GM19455 (cell line): ENCODE results near the gene ANKFN1.

Source experiments
- ATAC-seq: cut with Tn5 transposase; IDR thresholded peaks from one replicate; pipeline ENCODE4 v1.9.1; 2021; ENCODE audit not compliant: unreplicated experiment

ANKFN1 gene, protein sequence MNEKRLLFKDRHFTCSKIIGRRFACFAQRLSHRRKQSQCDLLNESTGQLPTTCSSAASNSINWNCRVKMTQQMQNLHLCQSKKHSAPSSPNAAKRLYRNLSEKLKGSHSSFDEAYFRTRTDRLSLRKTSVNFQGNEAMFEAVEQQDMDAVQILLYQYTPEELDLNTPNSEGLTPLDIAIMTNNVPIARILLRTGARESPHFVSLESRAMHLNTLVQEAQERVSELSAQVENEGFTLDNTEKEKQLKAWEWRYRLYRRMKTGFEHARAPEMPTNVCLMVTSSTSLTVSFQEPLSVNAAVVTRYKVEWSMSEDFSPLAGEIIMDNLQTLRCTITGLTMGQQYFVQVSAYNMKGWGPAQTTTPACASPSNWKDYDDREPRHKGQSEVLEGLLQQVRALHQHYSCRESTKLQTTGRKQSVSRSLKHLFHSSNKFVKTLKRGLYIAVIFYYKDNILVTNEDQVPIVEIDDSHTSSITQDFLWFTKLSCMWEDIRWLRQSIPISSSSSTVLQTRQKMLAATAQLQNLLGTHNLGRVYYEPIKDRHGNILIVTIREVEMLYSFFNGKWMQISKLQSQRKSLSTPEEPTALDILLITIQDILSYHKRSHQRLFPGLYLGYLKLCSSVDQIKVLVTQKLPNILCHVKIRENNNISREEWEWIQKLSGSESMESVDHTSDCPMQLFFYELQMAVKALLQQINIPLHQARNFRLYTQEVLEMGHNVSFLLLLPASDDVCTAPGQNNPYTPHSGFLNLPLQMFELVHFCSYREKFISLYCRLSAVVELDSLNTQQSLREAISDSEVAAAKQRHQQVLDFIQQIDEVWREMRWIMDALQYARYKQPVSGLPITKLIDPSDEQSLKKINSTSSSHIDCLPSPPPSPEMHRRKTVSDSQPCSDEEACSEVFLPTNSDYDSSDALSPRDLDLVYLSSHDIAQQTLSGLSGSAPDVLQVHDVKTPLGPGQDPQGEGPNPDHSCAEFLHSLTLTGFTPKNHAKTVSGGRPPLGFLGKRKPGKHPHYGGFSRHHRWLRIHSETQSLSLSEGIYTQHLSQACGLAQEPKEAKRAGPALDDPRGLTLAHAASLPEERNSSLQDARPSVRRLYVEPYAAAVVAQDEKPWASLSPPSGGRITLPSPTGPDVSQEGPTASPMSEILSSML

DNA sequence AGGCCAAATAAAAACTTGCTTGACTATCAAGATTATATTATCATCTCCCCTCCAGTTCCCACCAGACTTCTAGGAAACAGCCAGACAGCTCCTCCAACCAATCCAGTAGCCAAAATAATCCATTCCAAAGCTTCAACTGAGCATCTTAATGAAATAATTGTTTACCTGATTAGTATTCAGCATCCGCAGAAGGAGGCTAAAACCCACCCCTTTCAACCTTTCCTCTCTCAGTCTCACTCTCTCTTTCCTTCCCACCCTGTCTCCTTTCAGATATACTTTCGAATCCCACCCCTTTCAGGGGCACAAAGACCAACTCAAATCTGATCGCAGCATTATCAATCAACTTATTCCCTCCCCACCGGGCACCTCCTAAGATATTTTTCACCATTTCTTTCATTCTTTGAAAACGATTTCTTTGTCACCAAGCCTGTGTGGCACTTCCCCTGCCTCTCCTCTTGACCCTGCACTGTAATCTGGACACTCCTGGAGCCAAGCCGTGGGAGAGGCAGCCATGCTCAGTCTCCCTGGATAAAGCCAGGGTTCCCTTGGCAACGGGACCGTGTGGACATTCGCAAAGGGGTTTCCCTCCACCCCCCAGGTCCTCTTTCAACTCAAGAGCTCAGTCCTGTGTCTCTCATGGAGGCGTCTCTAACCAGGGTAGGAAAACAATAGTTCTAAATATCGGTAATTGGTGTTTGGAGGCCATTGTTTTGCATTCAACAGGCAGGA lies at the start of gene ANKFN1:
ANKFN1 (plus strand) TSS at position 602 of the 729 bp plus-strand sequence. CDS start 59,193 bp downstream, outside the sequence.
- no peak for ATAC-seq

DNA sequence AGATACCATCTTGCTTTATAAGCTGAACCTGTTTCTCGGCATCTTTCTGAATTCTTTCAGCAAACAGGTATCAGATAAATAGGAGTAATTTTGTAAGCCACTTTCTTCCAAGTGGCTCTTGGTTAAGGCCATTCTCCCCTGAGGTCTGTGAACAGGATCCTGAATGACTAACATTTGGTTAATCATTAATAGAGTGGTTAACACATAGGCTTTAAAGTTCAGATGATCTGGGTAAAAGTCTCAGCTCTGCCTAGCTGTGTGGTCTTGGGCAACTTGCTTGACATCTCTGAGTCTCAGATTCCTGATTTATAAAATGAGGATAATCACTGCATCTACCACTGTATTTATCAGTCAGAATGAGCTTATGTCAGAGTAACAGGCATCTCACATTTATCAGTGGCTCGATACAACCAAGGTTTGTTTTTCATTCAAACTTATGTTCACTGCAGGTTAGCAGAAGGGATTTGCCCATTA lies 44.4 kb upstream of the ANKFN1 start:
- ATAC-seq = no peak

DNA sequence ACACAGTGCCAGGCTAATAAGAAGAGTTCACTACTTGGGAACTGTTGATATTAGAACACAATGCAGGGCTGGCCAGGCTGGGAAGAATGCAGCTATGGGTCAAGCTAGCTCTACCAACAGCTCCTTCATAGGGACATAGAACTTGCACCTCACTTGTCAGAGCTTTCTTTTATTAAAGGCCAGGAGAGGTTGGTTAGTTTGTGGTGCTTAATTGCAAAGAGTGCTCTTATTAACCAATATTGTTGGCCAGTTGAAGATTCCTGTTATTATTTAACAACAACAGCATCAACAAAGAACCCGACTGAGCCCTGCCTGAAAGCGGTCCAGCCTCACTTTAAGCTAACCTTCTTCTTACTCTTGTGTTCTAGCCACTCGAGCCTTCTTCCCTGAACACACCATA lies 43.4 kb upstream of the ANKFN1 start:
- ATAC-seq = no peak

DNA sequence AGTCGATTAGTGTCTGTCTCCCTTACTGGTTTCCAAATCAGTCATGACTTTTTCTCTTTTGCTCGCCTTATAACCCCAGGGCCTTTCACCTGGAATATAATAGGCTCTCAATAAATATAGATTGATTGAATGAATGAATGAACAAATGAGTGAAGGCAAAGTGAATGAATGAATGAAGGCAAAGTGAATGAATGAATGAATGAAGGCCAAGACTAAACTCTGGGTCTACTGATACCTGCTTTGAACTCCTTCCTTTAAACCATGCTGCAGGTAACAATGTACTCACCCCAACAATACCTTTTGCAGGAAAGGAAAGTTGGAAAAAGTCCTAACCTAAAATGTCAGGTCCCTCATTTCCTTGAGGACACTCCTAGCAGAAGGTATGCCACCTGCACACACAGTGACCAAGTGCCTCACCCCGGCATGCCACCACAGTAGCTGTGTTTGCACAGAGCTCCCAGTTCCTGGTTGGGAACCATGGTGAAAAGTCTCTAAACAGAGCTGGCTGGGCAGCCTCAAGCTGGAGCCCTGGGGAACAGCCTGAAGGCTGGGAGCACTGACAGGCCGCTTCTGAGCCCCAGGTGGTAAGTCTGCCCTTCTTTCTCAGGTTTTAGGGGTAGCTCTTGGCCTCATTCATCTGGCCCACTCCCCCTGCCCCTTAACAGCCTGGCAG lies 42.7 kb upstream of the ANKFN1 start:
- no peak for ATAC-seq

DNA sequence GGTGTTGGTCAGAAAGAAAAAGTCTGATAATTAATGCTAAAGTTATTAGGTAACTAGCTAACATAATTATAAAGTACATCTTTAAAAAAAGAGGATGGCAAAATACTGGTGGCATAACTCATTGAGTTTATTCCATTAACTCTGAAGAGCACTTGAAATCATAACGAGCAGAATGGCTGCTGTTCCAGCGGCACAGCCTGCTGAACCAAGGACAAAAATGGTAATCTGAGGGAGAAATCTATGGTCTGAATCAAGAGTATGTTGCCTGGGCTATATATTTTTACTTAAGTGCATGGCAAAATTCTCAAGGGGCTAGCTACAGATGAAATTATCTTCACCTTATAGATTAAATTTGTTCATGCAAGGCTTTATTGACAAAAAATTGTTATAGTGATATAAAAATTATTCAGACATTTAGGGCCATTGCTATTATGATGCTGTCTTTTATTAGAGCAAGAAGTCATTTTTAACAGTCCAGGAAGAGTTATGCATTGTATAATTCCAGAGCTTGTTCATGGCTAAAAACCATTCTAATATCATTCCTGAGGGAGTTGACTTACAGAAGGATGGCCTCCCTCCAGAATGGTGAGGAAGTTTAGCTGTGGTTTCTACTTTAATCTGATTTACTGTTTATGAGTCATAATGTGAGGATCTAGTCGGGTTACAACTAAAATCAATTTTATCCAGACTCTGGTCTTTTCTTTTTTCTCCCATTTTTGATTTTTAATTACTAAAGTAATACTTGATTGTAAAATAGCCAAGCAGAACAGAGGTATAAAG lies 41.4 kb upstream of the ANKFN1 start:
- no peak for ATAC-seq

DNA sequence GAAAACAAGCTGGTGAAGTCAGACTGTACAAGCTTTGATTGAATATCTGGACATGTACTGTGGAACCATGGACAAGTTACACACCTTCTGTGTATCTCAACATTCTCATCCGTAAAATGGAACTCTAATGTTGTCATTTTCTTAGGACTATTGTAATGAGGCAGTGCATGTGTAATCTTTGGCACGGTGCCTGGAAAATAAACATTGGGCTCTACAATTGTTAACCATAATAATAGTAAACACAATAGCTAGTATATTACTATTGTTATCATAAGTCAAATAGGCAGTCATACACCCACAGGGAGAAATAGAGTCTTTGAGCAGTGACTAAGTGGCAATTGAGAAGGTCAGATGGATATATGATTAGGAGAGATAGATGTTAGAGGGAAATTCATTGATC lies 39.8 kb upstream of the ANKFN1 start:
- ATAC-seq = no peak

DNA sequence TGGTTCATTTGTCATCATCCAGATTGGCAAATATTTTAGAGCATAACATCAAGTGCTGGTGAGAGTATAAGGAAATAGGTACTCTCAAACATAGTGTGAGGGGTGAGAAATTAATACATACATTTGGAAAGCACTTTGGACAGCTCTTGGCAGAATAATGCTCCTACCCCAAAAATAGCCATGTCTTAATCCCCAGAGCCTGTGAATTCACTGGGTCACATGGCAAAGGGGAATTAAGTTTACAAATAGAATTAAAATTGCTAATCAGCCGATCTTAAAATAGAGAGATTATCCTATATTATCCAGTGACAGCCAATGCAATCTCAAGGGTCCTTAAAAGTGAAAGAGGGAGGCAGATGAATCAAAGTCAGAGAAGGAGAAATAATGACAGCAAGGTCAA lies 38.8 kb upstream of the ANKFN1 start:
- ATAC-seq = no peak

DNA sequence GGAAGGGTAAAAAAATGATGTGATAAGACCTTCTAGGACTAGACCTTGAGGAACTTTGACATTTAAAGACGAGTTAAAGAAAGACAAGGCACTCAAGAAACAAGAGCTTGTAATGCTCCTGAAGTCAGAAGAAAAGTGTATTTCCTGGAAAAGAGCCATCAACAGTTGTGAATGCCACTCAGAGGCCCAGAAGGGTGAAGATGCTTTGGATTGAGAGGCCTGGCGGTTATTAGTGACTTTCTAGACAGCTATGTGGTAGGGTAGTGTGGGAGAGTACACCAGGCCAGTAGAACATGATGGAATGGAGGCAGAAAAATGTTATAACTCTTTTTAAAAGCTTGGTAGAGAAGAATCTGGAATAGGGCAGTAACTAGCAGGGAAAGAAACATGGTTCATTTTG lies 34.1 kb upstream of the ANKFN1 start:
- ATAC-seq = no peak

DNA sequence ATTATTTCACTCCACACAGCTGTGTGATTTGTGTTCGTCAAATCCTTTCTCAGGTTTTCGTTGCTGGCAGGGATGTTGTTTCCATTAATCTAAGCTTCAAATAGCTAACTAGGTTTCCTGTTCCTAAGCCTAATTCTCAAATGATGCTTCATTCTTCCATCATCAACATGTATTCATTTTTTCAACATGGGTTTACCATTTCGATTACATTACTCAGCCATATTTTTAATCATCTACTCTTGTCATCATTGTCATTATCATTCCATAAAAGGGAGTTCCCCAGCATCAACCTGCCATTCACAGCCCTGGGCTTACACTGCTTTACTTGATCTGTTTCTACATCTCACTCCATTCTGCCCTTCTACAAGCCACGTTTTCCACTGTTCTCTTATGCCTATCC lies 33.3 kb upstream of the ANKFN1 start:
- ATAC-seq = no peak

DNA sequence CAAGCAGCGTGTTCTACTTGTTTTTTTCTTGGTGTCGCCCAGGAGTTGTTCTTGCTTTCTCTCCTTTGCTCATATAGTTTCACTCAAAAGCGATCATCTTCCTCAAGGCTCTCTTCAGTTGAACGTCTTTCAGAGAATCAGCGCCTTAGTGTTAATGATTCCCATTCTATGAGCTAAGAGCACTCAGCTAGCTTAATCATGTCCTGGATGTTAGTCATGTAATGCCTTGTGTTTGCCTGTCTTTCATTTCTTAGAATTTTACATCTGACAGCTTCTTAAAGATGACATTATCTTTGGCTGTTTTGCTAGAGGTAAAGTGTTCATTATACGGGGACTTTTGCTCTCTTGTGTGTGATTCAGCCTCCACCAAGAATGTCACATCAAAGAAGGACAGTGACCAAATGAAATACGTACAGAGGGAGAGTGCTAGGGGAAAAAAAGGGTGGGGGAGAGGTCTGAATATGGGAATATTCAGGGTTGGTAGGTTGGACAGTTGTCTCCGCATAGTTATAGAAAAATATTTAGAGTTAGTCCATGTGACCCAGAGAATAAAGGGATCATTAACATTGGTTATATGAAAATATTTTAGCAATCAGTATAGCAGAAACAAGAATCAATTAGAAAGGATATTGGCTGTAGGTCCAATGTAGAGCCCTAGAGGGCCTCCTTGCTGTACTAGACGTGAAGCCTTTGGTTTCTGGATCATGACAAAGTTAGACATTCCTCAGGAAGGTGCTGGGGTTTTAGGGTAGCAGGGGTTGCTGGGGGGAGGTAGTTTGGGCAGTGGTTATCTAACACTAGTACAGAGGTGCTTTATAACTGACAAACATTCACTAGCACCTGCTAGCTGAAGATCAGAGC lies 31.9 kb upstream of the ANKFN1 start:
- no peak for ATAC-seq

DNA sequence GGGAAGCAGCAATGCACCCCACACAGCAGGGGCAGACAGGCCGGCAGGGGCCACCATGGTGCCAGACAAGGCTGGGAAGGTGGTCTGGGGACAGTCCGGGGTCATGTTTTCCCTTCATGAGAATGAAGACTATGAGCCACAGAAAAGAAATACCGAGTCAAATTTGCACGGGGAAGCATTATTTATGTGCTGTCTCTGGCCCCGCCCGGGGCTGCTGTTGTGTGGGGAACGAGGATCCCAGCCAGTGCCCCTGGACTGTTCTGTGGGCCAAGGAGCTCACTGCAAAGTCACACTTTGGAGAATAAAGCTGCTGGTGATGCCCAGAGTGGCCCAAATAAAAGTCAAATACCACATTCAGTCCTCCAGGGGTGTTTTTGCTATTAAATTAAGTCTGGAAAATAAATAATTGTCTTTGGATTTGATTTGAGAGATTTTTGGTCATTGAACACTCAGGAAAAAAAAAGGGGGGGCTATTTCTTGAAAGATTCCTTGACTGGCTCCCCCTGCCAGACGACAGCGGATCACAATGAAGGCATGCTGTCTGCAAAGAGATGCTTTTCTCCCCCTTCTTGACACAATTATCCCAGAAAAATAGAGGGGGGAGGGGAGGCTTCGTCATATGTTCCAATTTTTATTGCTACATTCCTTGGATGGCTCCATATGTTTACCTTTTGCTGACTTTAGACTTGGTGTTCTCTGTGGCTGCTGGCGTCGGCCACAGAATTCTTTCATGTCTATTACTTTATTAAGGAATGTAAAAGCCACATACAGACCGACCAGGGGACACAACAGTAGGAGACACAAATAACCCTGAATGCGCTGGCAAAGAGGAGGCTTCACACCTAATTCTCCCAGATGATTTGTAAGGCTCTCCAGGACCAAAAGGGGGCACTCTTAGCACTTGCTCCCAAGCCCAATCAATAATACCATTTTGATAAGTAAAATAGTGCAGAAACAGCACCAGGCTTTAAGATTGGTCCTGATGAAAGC lies 27.1 kb upstream of the ANKFN1 start:
- ATAC-seq = no peak

DNA sequence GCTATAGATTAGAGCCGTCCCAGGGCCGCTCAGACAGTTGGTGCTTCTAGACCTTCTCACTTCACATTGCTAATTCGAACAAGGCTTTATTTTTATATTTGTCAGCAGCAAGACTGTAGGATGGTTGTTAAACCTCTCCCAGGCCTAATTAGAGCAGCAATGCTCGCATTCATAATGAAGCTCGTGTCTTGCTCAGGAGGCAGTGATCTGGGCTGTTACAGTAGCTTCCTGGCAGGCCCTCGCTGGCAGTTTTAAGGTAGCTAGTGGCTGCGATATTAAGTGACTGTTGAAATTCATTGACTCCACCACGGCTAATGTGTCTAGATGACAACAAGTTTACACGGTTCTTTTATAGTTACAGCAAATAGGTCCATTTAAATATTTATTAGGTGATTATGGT lies 23.2 kb upstream of the ANKFN1 start:
- ATAC-seq = no peak

DNA sequence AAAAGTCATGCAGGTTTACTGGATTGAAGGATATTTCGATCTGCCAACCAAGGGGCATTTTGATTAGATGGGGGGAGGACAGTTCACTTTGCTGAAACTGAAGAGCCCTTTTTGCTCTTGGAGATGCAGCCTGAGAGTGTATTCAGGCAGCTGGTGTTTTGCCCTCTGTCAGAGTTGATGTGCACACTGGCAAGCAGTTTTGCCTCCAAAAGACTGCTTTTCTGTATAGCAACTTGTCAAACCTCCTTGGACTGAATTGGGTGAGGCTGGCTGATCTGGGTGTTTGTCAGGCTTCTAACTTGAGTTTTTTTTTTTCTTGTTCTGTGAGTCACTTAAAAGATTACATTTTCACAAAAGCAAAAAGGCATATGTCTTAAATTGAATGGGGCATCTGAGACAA lies 22.6 kb upstream of the ANKFN1 start:
- no peak for ATAC-seq

DNA sequence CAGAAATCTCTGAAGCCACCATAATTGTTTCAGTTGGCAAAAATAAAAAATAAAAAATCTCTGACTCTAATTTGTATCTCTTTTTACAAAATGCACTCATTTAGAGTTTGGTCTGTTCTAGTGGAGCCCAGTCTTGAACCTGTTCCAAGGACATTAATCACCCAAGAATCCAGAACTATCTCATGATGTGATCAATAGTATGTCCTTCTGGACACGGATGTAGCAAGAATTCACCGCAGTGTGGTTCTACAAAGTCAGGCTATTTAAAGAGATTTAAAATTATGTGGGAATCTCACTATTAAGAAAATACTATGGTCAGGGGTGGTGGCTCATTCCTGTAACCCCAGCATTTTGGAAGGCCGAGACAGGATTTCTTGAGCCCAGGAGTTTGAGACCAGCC lies 21.8 kb upstream of the ANKFN1 start:
- ATAC-seq = no peak

DNA sequence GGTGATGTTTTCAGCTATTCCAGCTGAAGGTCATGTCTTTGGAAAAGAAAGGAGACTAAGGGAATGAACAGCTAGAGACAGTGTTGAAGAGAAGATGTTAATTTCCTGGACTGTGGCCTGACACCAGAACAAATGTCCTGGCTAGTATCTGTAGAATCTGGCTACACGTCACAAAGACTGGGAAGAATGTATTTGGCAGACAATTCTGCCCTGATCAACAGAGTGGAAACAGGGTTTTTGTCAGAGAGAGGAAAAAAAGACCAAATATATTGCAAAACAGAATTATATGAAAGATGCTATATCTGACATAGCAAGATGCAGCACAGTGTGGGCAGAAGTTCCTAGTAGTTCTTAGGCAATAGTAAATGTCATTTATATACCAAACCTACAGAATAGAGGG lies 17.0 kb upstream of the ANKFN1 start:
- no peak for ATAC-seq

DNA sequence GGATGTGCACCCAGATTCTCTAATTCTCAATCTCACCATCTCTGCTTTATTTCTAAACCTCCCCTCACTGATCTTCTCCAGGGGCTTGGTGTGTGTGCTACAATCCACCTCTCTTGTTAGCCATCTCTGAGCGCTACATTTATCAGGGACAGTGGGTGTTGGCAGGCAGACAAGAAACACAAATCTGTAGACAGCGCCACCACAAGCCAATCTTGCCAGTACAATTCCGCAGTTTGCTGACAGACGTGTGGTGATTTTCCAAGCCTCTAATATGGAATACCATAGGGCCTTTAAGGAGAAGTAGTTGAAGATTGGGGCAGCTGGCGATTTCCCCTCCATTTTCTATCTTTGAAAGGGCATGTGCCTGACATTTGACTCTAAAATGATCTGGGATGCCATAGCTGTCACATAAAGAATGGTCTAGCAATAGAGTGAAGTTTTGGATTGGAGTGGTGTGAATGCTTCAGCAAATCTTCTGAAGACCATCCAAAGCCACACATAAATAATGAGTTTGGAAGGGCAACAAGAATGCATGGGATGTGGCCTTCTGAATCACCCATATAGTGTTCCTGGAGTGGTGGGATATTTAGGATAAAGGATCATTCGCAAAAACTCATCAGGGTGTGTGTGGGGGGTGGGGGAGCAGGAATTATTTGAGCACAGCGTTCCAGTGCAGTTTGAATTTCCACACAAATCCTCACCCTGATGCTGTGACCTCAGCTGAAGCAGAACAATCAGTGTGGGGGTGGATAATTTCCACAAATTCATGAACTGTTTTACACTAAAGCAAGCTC lies 12.0 kb upstream of the ANKFN1 start:
- ATAC-seq = no peak

DNA sequence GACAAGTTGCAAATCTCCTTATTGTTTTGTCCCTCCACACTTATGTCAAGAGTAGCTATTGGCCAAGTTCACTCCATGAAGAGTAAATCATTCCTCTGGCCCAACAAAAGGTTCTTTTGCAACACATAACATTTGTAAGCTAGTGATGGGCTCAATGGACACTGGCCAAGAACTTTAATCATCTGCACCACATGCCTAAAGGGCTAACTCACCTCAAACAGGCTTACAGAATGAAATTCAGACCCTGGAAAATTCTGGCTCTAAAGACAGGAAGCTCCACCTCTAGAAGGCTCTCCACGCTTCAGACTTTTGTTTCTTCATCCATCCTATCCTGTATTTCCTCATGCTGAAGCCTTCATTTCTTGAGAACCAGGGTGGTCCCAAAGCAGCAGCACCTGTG lies 10.9 kb upstream of the ANKFN1 start:
- no peak for ATAC-seq
